HepG2 (cell line): Measurements from ENCODE around the gene FGF23.

Source experiments
- EZH2 ChIP-seq: conservative IDR thresholded peaks from 2 replicates; pipeline ENCODE4 v1.6.1; 2012; ENCODE audit warnings: mild to moderate bottlenecking, low read depth, low read length, moderate library complexity
- GABPA ChIP-seq, 2 experiments: IDR thresholded peaks; 2 replicates each; pipeline ENCODE4 v1.6.1; 2011 to 2016; ENCODE audit warnings: low read depth in 2 of 2, low read length in 1 of 2, missing biosample characterization in 1 of 2, missing genetic modification characterization in 1 of 2
- JUN ChIP-seq: sonication (generic); formaldehyde crosslinking; IDR thresholded peaks from 2 replicates; pipeline ENCODE4 v1.4.0; 2020; ENCODE audit warnings: mild to moderate bottlenecking, missing genetic modification reagents
- RXRB ChIP-seq: IDR thresholded peaks from 2 replicates; pipeline ENCODE4 v1.6.1; 2016; ENCODE audit warnings: borderline replicate concordance, missing genetic modification reagents, missing compliant biosample characterization
- SMAD3 ChIP-seq: sonication (generic); formaldehyde crosslinking; IDR thresholded peaks from 2 replicates; pipeline ENCODE4 v1.4.0; 2020; ENCODE audit warnings: missing genetic modification reagents
- SP1 ChIP-seq, 2 experiments: fragments of 450-650 bp in 1 of 2; sonication (generic) in 1 of 2; formaldehyde crosslinking in 1 of 2; IDR thresholded peaks; 2 replicates each; pipeline versions ENCODE4 v1.4.0 to v1.6.1; 2016 to 2020; ENCODE audit warnings: missing genetic modification reagents in 1 of 2
- ZFP41 ChIP-seq: sonication (generic); formaldehyde crosslinking; IDR thresholded peaks from 2 replicates; pipeline ENCODE4 v1.4.0; 2020; ENCODE audit warnings: mild to moderate bottlenecking, missing genetic modification reagents, borderline replicate concordance
- ZNF124 ChIP-seq: sonication (generic); formaldehyde crosslinking; IDR thresholded peaks from 2 replicates; pipeline ENCODE4 v1.4.0; 2020; ENCODE audit warnings: missing genetic modification reagents
- TF ChIP-seq, protein P1 (sequence below): IDR thresholded peaks from 2 replicates; pipeline ENCODE4 v1.6.1; 2016; ENCODE audit warnings: low read depth, control low read depth
- TF ChIP-seq, protein P2 (sequence below): IDR thresholded peaks from 2 replicates; pipeline ENCODE4 v1.6.1; 2012; ENCODE audit warnings: inconsistent platforms
- TF ChIP-seq, protein P3 (sequence below): sonication (generic); formaldehyde crosslinking; IDR thresholded peaks from 2 replicates; pipeline ENCODE4 v1.5.0; 2020; ENCODE audit warnings: mild to moderate bottlenecking, missing genetic modification reagents, moderate library complexity
- TF ChIP-seq, protein P4 (sequence below): sonication (generic); formaldehyde crosslinking; IDR thresholded peaks from one replicate; pipeline ENCODE4 v1.5.1; 2020; ENCODE audit warnings: mild to moderate bottlenecking, missing genetic modification reagents; ENCODE audit errors: not compliant biosample characterization

DNA sequence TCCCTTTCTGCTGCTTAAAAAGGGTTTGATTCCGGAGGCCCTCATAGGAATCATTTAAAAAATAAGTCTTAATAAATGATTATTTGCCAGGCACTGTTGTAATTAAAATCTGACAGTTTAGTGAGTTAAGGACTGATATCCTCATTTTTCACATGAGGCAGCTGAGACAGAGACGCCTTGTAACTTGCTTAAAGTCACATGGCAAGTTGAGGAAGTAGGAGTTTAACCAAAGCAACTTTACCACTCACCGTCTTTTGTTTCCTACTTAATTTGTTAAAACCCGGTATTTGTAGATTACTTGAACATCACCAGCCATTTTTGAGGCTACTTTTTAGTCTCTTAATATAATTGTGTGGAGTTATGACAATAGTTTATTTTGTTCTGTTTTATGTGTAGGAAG, 56.1 kb downstream of the FGF23 start:
- TF ChIP-seq SMAD3, result no peak
- TF ChIP-seq, protein P1, sequence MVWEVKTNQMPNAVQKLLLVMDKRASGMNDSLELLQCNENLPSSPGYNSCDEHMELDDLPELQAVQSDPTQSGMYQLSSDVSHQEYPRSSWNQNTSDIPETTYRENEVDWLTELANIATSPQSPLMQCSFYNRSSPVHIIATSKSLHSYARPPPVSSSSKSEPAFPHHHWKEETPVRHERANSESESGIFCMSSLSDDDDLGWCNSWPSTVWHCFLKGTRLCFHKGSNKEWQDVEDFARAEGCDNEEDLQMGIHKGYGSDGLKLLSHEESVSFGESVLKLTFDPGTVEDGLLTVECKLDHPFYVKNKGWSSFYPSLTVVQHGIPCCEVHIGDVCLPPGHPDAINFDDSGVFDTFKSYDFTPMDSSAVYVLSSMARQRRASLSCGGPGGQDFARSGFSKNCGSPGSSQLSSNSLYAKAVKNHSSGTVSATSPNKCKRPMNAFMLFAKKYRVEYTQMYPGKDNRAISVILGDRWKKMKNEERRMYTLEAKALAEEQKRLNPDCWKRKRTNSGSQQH (CRISPR knock-in tag), result no peak
- no peak for TF ChIP-seq JUN (CRISPR knock-in tag)
- no peak for TF ChIP-seq ZFP41 (CRISPR knock-in tag)
- TF ChIP-seq EZH2, result no peak
- TF ChIP-seq, protein P2, sequence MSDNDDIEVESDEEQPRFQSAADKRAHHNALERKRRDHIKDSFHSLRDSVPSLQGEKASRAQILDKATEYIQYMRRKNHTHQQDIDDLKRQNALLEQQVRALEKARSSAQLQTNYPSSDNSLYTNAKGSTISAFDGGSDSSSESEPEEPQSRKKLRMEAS, result no peak
- TF ChIP-seq, protein P3, sequence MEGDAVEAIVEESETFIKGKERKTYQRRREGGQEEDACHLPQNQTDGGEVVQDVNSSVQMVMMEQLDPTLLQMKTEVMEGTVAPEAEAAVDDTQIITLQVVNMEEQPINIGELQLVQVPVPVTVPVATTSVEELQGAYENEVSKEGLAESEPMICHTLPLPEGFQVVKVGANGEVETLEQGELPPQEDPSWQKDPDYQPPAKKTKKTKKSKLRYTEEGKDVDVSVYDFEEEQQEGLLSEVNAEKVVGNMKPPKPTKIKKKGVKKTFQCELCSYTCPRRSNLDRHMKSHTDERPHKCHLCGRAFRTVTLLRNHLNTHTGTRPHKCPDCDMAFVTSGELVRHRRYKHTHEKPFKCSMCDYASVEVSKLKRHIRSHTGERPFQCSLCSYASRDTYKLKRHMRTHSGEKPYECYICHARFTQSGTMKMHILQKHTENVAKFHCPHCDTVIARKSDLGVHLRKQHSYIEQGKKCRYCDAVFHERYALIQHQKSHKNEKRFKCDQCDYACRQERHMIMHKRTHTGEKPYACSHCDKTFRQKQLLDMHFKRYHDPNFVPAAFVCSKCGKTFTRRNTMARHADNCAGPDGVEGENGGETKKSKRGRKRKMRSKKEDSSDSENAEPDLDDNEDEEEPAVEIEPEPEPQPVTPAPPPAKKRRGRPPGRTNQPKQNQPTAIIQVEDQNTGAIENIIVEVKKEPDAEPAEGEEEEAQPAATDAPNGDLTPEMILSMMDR (CRISPR knock-in tag), result no peak
- no peak for TF ChIP-seq RXRB (CRISPR knock-in tag)
- TF ChIP-seq GABPA (IDR thresholded peaks at IDR 0.05; ENCODE audit: low read depth, low read length), result no peak
- no peak for TF ChIP-seq GABPA (CRISPR knock-in tag; IDR thresholded peaks at IDR 0.05; ENCODE audit: low read depth)
- no peak for TF ChIP-seq SP1 (IDR thresholded peaks at IDR 0.05)
- TF ChIP-seq SP1 (CRISPR knock-in tag; IDR thresholded peaks at IDR 0.05), result no peak
- TF ChIP-seq, protein P4, sequence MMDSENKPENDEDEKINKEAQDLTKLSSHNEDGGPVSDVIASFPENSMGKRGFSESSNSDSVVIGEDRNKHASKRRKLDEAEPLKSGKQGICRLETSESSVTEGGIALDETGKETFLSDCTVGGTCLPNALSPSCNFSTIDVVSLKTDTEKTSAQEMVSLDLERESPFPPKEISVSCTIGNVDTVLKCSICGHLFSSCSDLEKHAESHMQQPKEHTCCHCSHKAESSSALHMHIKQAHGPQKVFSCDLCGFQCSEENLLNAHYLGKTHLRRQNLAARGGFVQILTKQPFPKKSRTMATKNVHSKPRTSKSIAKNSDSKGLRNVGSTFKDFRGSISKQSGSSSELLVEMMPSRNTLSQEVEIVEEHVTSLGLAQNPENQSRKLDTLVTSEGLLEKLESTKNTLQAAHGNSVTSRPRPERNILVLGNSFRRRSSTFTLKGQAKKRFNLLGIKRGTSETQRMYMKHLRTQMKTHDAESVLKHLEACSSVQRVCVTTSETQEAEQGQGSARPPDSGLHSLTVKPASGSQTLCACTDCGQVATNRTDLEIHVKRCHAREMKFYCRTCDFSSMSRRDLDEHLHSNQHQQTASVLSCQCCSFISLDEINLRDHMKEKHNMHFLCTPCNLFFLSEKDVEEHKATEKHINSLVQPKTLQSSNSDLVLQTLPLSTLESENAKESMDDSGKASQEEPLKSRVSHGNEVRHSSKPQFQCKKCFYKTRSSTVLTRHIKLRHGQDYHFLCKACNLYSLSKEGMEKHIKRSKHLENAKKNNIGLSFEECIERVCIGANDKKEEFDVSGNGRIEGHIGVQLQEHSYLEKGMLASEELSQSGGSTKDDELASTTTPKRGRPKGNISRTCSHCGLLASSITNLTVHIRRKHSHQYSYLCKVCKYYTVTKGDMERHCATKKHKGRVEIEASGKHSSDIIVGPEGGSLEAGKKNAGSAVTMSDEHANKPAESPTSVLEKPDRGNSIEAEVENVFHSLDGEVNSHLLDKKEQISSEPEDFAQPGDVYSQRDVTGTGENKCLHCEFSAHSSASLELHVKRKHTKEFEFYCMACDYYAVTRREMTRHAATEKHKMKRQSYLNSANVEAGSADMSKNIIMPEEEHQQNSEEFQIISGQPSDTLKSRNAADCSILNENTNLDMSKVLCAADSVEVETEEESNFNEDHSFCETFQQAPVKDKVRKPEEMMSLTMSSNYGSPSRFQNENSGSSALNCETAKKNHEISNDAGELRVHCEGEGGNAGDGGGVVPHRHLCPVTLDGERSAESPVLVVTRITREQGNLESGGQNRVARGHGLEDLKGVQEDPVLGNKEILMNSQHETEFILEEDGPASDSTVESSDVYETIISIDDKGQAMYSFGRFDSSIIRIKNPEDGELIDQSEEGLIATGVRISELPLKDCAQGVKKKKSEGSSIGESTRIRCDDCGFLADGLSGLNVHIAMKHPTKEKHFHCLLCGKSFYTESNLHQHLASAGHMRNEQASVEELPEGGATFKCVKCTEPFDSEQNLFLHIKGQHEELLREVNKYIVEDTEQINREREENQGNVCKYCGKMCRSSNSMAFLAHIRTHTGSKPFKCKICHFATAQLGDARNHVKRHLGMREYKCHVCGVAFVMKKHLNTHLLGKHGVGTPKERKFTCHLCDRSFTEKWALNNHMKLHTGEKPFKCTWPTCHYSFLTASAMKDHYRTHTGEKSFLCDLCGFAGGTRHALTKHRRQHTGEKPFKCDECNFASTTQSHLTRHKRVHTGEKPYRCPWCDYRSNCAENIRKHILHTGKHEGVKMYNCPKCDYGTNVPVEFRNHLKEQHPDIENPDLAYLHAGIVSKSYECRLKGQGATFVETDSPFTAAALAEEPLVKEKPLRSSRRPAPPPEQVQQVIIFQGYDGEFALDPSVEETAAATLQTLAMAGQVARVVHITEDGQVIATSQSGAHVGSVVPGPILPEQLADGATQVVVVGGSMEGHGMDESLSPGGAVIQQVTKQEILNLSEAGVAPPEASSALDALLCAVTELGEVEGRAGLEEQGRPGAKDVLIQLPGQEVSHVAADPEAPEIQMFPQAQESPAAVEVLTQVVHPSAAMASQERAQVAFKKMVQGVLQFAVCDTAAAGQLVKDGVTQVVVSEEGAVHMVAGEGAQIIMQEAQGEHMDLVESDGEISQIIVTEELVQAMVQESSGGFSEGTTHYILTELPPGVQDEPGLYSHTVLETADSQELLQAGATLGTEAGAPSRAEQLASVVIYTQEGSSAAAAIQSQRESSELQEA (CRISPR knock-in tag), result no peak
- TF ChIP-seq ZNF124 (CRISPR knock-in tag), result no peak
